GM18870 (cell line): Measurements from ENCODE around the gene COL4A5.
A peak's percentile ranks its signal among the peaks of the same experiment; 100 is the strongest.
"Not testable (repeated sequence)": the region's sequence is repeated elsewhere in the genome, so short reads cannot be mapped to it uniquely, and the experiment has no call there.

ENCODE experiments used
- ATAC-seq: cut with Tn5 transposase; IDR thresholded peaks from one replicate; pipeline ENCODE4 v1.9.1; 2021; ENCODE audit warnings: moderate library complexity; ENCODE audit not compliant: unreplicated experiment

The COL4A5 gene

GRCh38 chrX:108439426-108439942 lies at the start of gene COL4A5:
Gene COL4A5, plus strand, starts transcription at chrX:108439838. Its CDS starts 288 bp downstream, at chrX:108440126.
- no peak for ATAC-seq

- ATAC-seq = not testable (repeated sequence)
These were observed 48.5 kb upstream of the COL4A5 start for GRCh38 chrX:108390976-108391717.

GRCh38 chrX:108396188-108396891 lies 43.3 kb upstream of the COL4A5 start:
- no peak for ATAC-seq

GRCh38 chrX:108396986-108397385 lies 42.7 kb upstream of the COL4A5 start:
- no peak for ATAC-seq

- ATAC-seq = peak; percentile 62
These were observed 41.8 kb upstream of the COL4A5 start for GRCh38 chrX:108397627-108398391.

GRCh38 chrX:108399418-108400165 lies 40.0 kb upstream of the COL4A5 start:
- no peak for ATAC-seq

- ATAC-seq = no peak
These were observed 26.9 kb upstream of the COL4A5 start for GRCh38 chrX:108412783-108413182.

GRCh38 chrX:108415146-108415545 lies 24.5 kb upstream of the COL4A5 start:
- ATAC-seq = no peak

- ATAC-seq = no peak
These were observed 23.7 kb upstream of the COL4A5 start for GRCh38 chrX:108415891-108416290.

GRCh38 chrX:108417257-108417656 lies 22.4 kb upstream of the COL4A5 start:
- peak; percentile 78 for ATAC-seq

GRCh38 chrX:108419401-108419800 lies 20.2 kb upstream of the COL4A5 start:
- ATAC-seq = no peak

- no peak for ATAC-seq
These were observed 19.2 kb upstream of the COL4A5 start for GRCh38 chrX:108420481-108420880.

GRCh38 chrX:108426262-108426661 lies 13.4 kb upstream of the COL4A5 start:
- no peak for ATAC-seq

GRCh38 chrX:108435261-108435660 lies 4.4 kb upstream of the COL4A5 start:
- ATAC-seq = no peak

GRCh38 chrX:108437349-108438109 lies 2.1 kb upstream of the COL4A5 start:
- ATAC-seq = no peak

- ATAC-seq = no peak
These were observed 1.5 kb upstream of the COL4A5 start, which contains the start of gene COL4A6 for GRCh38 chrX:108438110-108438623. Gene COL4A6, minus strand, starts transcription at chrX:108438422. Its CDS starts 226 bp downstream, at chrX:108438196.

- ATAC-seq = no peak
These were observed 491 bp downstream of the COL4A5 start for GRCh38 chrX:108439961-108440696.

GRCh38 chrX:108442901-108443464 lies 3.3 kb downstream of the COL4A5 start:
- ATAC-seq = no peak

- no peak for ATAC-seq
These were observed 7.7 kb downstream of the COL4A5 start for GRCh38 chrX:108447303-108447702.
